ENCODE results near the gene BABAM1. TPM values are rescaled to one million over a fixed set of nuclear protein-coding genes. Genes with fewer than 3 reads are reported as not detected.

The BABAM1 gene
- total RNA-seq, 1 donor from 2014 or later = 92.5 TPM

GRCh38 chr19:17243830-17244617 is 23.2 kb upstream of the BABAM1 start:
- no peaks in the 10 kb centered on the region for H3K27me3 Mint-ChIP-seq (ENCODE audit: unreplicated experiment)
- H3K4me3 Mint-ChIP-seq (ENCODE audit: unreplicated experiment) = peak overlapping the region; percentile 90
- peaks cover 53% of the 10 kb centered on the region for H3K4me1 Mint-ChIP-seq (ENCODE audit: unreplicated experiment)
- DNase-seq (ENCODE audit: extremely low spot score, unreplicated experiment) = no peak
- H3K9me3 Mint-ChIP-seq (ENCODE audit: unreplicated experiment) = no peaks in the 10 kb centered on the region
- TF ChIP-seq CTCF (IDR thresholded peaks at IDR 0.05) = no peak
- no peaks in the 10 kb centered on the region for H3K36me3 Mint-ChIP-seq (ENCODE audit: unreplicated experiment)
- H3K27ac Mint-ChIP-seq (ENCODE audit: unreplicated experiment) = peak overlapping the region; percentile 87

- Mint-ChIP-seq H3K27me3 (ENCODE audit: unreplicated experiment) (no peaks in the 10 kb centered on the region), H3K4me3 (ENCODE audit: unreplicated experiment) (peak overlapping the region; percentile 90), H3K36me3 (ENCODE audit: unreplicated experiment) (no peaks in the 10 kb centered on the region), H3K27ac (ENCODE audit: unreplicated experiment) (peak overlapping the region; percentile 87), H3K4me1 (ENCODE audit: unreplicated experiment) (peaks cover 59% of the 10 kb centered on the region), H3K9me3 (ENCODE audit: unreplicated experiment) (no peaks in the 10 kb centered on the region)
- no peak for TF ChIP-seq CTCF (IDR thresholded peaks at IDR 0.05)
- no peak for DNase-seq (ENCODE audit: extremely low spot score, unreplicated experiment)
These were observed 22.4 kb upstream of the BABAM1 start for GRCh38 chr19:17244618-17245534.

DNA sequence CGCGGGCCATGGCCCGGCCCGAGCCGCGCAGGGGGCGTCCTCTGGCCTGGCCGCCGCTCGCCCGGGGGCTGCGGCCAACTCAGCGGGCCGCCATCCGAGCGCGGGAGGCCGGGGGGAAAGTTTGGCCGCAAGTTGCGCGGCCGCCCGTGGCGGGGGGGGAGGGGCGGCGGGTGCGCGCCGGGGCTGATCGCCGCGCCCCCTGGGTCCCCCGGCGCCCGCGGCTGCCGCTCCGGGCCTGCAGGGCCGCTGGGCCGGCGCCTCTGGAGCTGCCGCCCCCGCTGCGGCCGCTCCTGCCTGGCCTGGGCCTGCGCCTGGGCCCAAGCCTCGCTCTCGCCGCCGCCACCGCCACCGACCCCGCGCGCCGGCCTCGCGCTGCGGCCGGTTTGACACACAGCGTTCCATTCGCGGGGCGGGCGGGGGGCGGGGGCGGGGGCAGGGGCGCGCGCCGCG is 21.7 kb upstream of the BABAM1 start, which contains the start of gene NR2F6:
NR2F6 (minus strand) TSS at position 385 of the 450 bp plus-strand sequence. CDS start 699 bp downstream, outside the sequence.
- H3K27ac Mint-ChIP-seq (ENCODE audit: unreplicated experiment) = peak within 1 kb of the TSS; percentile 87
- no peak for DNase-seq (ENCODE audit: extremely low spot score, unreplicated experiment)
- no peaks in the 10 kb centered on the region for H3K36me3 Mint-ChIP-seq (ENCODE audit: unreplicated experiment)
- peaks cover 59% of the 10 kb centered on the region for H3K4me1 Mint-ChIP-seq (ENCODE audit: unreplicated experiment)
- H3K9me3 Mint-ChIP-seq (ENCODE audit: unreplicated experiment) = no peaks in the 10 kb centered on the region
- H3K4me3 Mint-ChIP-seq (ENCODE audit: unreplicated experiment) = peak within 1 kb of the TSS; percentile 90
- TF ChIP-seq CTCF (IDR thresholded peaks at IDR 0.05) = no peak
- H3K27me3 Mint-ChIP-seq (ENCODE audit: unreplicated experiment) = no peaks in the 10 kb centered on the region

GRCh38 chr19:17246681-17247425 is 20.4 kb upstream of the BABAM1 start:
- H3K36me3 Mint-ChIP-seq (ENCODE audit: unreplicated experiment) = no peaks in the 10 kb centered on the region
- H3K9me3 Mint-ChIP-seq (ENCODE audit: unreplicated experiment) = no peaks in the 10 kb centered on the region
- no peak for TF ChIP-seq CTCF (IDR thresholded peaks at IDR 0.05)
- H3K27me3 Mint-ChIP-seq (ENCODE audit: unreplicated experiment) = no peaks in the 10 kb centered on the region
- peak overlapping the region; percentile 81 for H3K4me3 Mint-ChIP-seq (ENCODE audit: unreplicated experiment)
- H3K27ac Mint-ChIP-seq (ENCODE audit: unreplicated experiment) = peak overlapping the region; percentile 87
- DNase-seq (ENCODE audit: extremely low spot score, unreplicated experiment) = no peak
- H3K4me1 Mint-ChIP-seq (ENCODE audit: unreplicated experiment) = peaks cover 48% of the 10 kb centered on the region
